SK-N-SH (cell line): ENCODE results near the gene ZNF391. TPM values are rescaled to one million over a fixed set of nuclear protein-coding genes. Genes with fewer than 3 reads are reported as not detected.

ENCODE experiments used
- CTCF ChIA-PET: fragments of 300-600, 350-600 bp; formaldehyde crosslinking; extraction: SDS; loops from one replicate; lab custom pipeline; 2021; lab: Yijun Ruan, JAX
- POLR2A ChIA-PET: fragments of 350-600 bp; sonication (Branson Sonifier 250); formaldehyde crosslinking; extraction: SDS; loops from one replicate; lab custom pipeline; 2020; ENCODE audit warnings: antibody characterized with exemption, inconsistent platforms; lab: Yijun Ruan, JAX
- DNase-seq: peaks from one replicate; pipeline ENCODE4 v3.0.0; 2012
- H2AFZ ChIP-seq: fragments of 200-600 bp; sonication (generic); 2 replicates; pipeline ENCODE4 v1.8.1; 2016; ENCODE audit warnings: antibody characterized with exemption, mild to moderate bottlenecking, low read depth
- H3F3A ChIP-seq: fragments of 200-600 bp; sonication (generic); replicated peaks from 2 replicates; pipeline ENCODE3; 2016; ENCODE audit warnings: antibody characterized with exemption, mild to moderate bottlenecking; ENCODE audit not compliant: insufficient read depth
- H3K27ac ChIP-seq, 2 experiments: fragments of 200-500 bp in 1 of 2; fragments of 200-600 bp in 1 of 2; sonication (Bioruptor generic) in 1 of 2; sonication (generic), shearing (Covaris generic) in 1 of 2; 2 replicates each; pipeline versions ENCODE4 v1.5.1 to v1.6.1; 2014 to 2016; ENCODE audit warnings: low read depth in 2 of 2, inconsistent platforms in 1 of 2, low read length in 1 of 2, mild to moderate bottlenecking in 1 of 2, mixed read lengths in 1 of 2
- H3K27me3 ChIP-seq: fragments of 200-600 bp; sonication (generic), shearing (Covaris generic); 2 replicates; pipeline ENCODE4 v1.6.1; 2016; ENCODE audit warnings: mixed run types; ENCODE audit not compliant: insufficient read depth
- H3K36me3 ChIP-seq, 2 experiments: fragments of 200-500 bp in 1 of 2; fragments of 200-600 bp in 1 of 2; sonication (Bioruptor generic) in 1 of 2; sonication (generic) in 1 of 2; replicated peaks in 1 of 2; 2 replicates each; pipeline versions ENCODE3 to v1.5.1; 2014 to 2016; ENCODE audit warnings: low read length in 1 of 2, mild to moderate bottlenecking in 1 of 2; ENCODE audit not compliant: insufficient read depth in 2 of 2, control insufficient read depth in 1 of 2
- H3K4me1 ChIP-seq, 2 experiments: fragments of 200-500 bp in 1 of 2; fragments of 200-600 bp in 1 of 2; sonication (Bioruptor generic) in 1 of 2; sonication (generic), shearing (Covaris generic) in 1 of 2; 2 replicates each; pipeline versions ENCODE4 v1.5.1 to v1.6.1; 2014 to 2016; ENCODE audit warnings: low read depth in 1 of 2, low read length in 1 of 2, mixed run types in 1 of 2; ENCODE audit not compliant: insufficient read depth in 2 of 2, control insufficient read depth in 1 of 2
- H3K4me2 ChIP-seq: fragments of 200-600 bp; sonication (generic), shearing (Covaris generic); 2 replicates; pipeline ENCODE4 v1.6.1; 2017; ENCODE audit warnings: mixed run types
- H3K4me3 ChIP-seq, 2 experiments: fragments of 200-500 bp in 1 of 2; fragments of 200-600 bp in 1 of 2; sonication (Bioruptor generic) in 1 of 2; sonication (generic), shearing (Covaris generic) in 1 of 2; 2 replicates each; pipeline versions ENCODE4 v1.5.1 to v1.8.1; 2014 to 2016; ENCODE audit warnings: low read depth in 2 of 2, inconsistent platforms in 1 of 2, low read length in 1 of 2, mild to moderate bottlenecking in 1 of 2, mixed read lengths in 1 of 2, moderate library complexity in 1 of 2
- H3K79me2 ChIP-seq: fragments of 200-600 bp; sonication (generic); 2 replicates; pipeline ENCODE4 v1.8.1; 2017; ENCODE audit warnings: mild to moderate bottlenecking; ENCODE audit not compliant: insufficient read depth
- H3K9ac ChIP-seq: fragments of 200-600 bp; sonication (generic); 2 replicates; pipeline ENCODE4 v1.6.1; 2017; ENCODE audit warnings: mixed run types
- H3K9me2 ChIP-seq: fragments of 200-600 bp; sonication (generic); 2 replicates; pipeline ENCODE4 v1.6.1; 2017; ENCODE audit warnings: mixed run types
- H3K9me3 ChIP-seq: fragments of 200-600 bp; sonication (generic); 2 replicates; pipeline ENCODE4 v1.6.1; 2017; ENCODE audit warnings: mixed run types, mild to moderate bottlenecking, moderate library complexity
- H4K20me1 ChIP-seq: fragments of 200-600 bp; sonication (generic); 2 replicates; pipeline ENCODE4 v1.6.1; 2017; ENCODE audit warnings: mild to moderate bottlenecking, mixed run types; ENCODE audit not compliant: insufficient read depth
- ELF1 ChIP-seq: IDR thresholded peaks from 2 replicates; pipeline ENCODE4 v1.4.0; 2012
- EP300 ChIP-seq, 2 experiments: IDR thresholded peaks; 2 replicates each; pipeline versions ENCODE4 v1.4.0 to v1.6.1; 2012; ENCODE audit warnings: borderline replicate concordance in 1 of 2, low read depth in 1 of 2, low read length in 1 of 2
- FOSL2 ChIP-seq: IDR thresholded peaks from 2 replicates; pipeline ENCODE4 v1.4.0; 2012; ENCODE audit warnings: low read depth, mild to moderate bottlenecking, moderate library complexity, borderline replicate concordance
- FOXM1 ChIP-seq: IDR thresholded peaks from 2 replicates; pipeline ENCODE4 v1.4.0; 2012; ENCODE audit warnings: low read depth, mild to moderate bottlenecking
- GABPA ChIP-seq: IDR thresholded peaks from 2 replicates; pipeline ENCODE4 v1.4.0; 2012; ENCODE audit warnings: low read depth, mild to moderate bottlenecking
- GATA2 ChIP-seq: sonication (generic); formaldehyde crosslinking; IDR thresholded peaks from 2 replicates; pipeline ENCODE4 v1.5.0; 2020; ENCODE audit warnings: mild to moderate bottlenecking, missing genetic modification reagents
- NFIC ChIP-seq: IDR thresholded peaks from 2 replicates; pipeline ENCODE4 v1.4.0; 2012; ENCODE audit warnings: borderline replicate concordance
- POLR2AphosphoS5 ChIP-seq: IDR thresholded peaks from 2 replicates; pipeline ENCODE4 v1.6.1; 2012; ENCODE audit warnings: low read depth, low read length
- RAD21 ChIP-seq: IDR thresholded peaks from 2 replicates; pipeline ENCODE4 v1.6.1; 2012; ENCODE audit warnings: mild to moderate bottlenecking, low read length
- RCOR1 ChIP-seq: fragments of 150-350 bp; IDR thresholded peaks from 2 replicates; pipeline ENCODE4 v1.6.1; 2017; ENCODE audit warnings: antibody characterized with exemption, low read length
- RFX5 ChIP-seq: IDR thresholded peaks from 2 replicates; pipeline ENCODE4 v1.6.1; 2012; ENCODE audit warnings: mild to moderate bottlenecking, improper control_type of control experiment, low read length
- RXRA ChIP-seq: IDR thresholded peaks from 2 replicates; pipeline ENCODE4 v1.4.0; 2012; ENCODE audit warnings: low read depth, mild to moderate bottlenecking, borderline replicate concordance
- SMC3 ChIP-seq: IDR thresholded peaks from 2 replicates; pipeline ENCODE4 v1.6.1; 2012; ENCODE audit warnings: low read depth, low read length, improper control_type of control experiment
- TAF1 ChIP-seq: IDR thresholded peaks from 2 replicates; pipeline ENCODE4 v1.6.1; 2012; ENCODE audit warnings: low read depth, mild to moderate bottlenecking, low read length, moderate library complexity, borderline replicate concordance
- TCF12 ChIP-seq: IDR thresholded peaks from 2 replicates; pipeline ENCODE4 v1.4.0; 2012
- WGBS: methylation state at CpG from one replicate; pipeline ENCODE4 v1.1.6; 2017; ENCODE audit warnings: low lambda C conversion rate; 5-methylcytosine and 5-hydroxymethylcytosine counted together
- polyA plus RNA-seq, 3 experiments: library from polyadenylated mRNA; depleted of rRNA; stranded (reverse); fragments of >200 nt; gene quantifications; 2 replicates each; pipeline ENCODE4 v1.2.3, GENCODE V29; 2012
- TF ChIP-seq, protein P1 (sequence below): fragments of 150-350 bp; IDR thresholded peaks from 2 replicates; pipeline ENCODE4 v1.6.1; 2016; ENCODE audit warnings: mild to moderate bottlenecking, low read depth, low read length
- TF ChIP-seq, protein P2 (sequence below): fragments of 200-600 bp; sonication (generic); IDR thresholded peaks from 2 replicates; pipeline ENCODE4 v1.6.1; 2017; ENCODE audit warnings: antibody characterized with exemption, mild to moderate bottlenecking, moderate library complexity
- TF ChIP-seq, protein P3 (sequence below): IDR thresholded peaks from 2 replicates; pipeline ENCODE4 v1.6.1; 2012; ENCODE audit warnings: mild to moderate bottlenecking, low read depth, low read length, moderate library complexity

Gene ZNF391
- polyA plus RNA-seq, 1 of the 3 experiments (the other 2 are of a cell fraction), result 0.77 TPM

DNA sequence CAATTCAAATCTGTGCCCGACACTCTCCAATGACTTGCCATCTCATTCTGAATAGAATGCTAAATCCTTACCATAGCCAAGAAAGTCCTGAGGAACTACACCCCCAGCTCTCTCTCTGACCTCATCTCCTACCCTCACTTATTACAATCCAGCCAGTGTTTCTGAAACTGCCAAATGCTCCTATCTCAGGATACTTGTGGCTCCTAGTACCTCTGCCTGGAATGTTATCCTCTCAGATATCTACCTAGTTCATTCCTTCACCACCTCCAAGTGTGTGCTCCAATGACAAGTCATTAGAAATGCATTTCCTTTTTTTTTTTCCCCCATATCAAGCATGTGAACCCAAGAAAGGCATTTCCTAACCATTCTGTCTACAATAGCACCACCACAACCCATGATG is 59.9 kb downstream of the ZNF391 start:
- peaks cover 33 to 47% of the 10 kb centered on the region in 2 experiments for H3K36me3 ChIP-seq
- no peaks in the 10 kb centered on the region for H3K9me2 ChIP-seq
- no peaks in the 10 kb centered on the region for H3K79me2 ChIP-seq
- no peak overlapping the region for H3K27ac ChIP-seq
- WGBS, result 91% methylated on average over 1 of the region's 1 CpG
- H3K27me3 ChIP-seq, result no peaks in the 10 kb centered on the region
- ChIA-PET POLR2A (no interaction called here), CTCF (no interaction called here)
- no peak overlapping the region for H2AFZ ChIP-seq
- DNase-seq, result no peak
- no peak overlapping the region for H3K9ac ChIP-seq
- no peaks in the 10 kb centered on the region for H3K4me1 ChIP-seq
- H3K4me3 ChIP-seq, result no peak overlapping the region
- TF ChIP-seq POLR2AphosphoS5, result no peak
- no peak for TF ChIP-seq RAD21
- TF ChIP-seq, protein P1, sequence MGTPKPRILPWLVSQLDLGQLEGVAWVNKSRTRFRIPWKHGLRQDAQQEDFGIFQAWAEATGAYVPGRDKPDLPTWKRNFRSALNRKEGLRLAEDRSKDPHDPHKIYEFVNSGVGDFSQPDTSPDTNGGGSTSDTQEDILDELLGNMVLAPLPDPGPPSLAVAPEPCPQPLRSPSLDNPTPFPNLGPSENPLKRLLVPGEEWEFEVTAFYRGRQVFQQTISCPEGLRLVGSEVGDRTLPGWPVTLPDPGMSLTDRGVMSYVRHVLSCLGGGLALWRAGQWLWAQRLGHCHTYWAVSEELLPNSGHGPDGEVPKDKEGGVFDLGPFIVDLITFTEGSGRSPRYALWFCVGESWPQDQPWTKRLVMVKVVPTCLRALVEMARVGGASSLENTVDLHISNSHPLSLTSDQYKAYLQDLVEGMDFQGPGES, result no peak
- TF ChIP-seq GABPA, result no peak
- TF ChIP-seq SMC3, result no peak
- TF ChIP-seq, protein P2, sequence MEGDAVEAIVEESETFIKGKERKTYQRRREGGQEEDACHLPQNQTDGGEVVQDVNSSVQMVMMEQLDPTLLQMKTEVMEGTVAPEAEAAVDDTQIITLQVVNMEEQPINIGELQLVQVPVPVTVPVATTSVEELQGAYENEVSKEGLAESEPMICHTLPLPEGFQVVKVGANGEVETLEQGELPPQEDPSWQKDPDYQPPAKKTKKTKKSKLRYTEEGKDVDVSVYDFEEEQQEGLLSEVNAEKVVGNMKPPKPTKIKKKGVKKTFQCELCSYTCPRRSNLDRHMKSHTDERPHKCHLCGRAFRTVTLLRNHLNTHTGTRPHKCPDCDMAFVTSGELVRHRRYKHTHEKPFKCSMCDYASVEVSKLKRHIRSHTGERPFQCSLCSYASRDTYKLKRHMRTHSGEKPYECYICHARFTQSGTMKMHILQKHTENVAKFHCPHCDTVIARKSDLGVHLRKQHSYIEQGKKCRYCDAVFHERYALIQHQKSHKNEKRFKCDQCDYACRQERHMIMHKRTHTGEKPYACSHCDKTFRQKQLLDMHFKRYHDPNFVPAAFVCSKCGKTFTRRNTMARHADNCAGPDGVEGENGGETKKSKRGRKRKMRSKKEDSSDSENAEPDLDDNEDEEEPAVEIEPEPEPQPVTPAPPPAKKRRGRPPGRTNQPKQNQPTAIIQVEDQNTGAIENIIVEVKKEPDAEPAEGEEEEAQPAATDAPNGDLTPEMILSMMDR, result no peak
- TF ChIP-seq RXRA, result no peak
- TF ChIP-seq TAF1, result no peak
- no peak for TF ChIP-seq NFIC
- no peak for TF ChIP-seq RCOR1
- TF ChIP-seq TCF12, result no peak
- no peak for TF ChIP-seq EP300 (IDR thresholded peaks at IDR 0.05; ENCODE audit: borderline replicate concordance in 1 of 2, low read depth in 1 of 2, low read length in 1 of 2)
- TF ChIP-seq ELF1, result no peak
- TF ChIP-seq GATA2, result no peak
- no peak for TF ChIP-seq FOSL2
- TF ChIP-seq, protein P3, sequence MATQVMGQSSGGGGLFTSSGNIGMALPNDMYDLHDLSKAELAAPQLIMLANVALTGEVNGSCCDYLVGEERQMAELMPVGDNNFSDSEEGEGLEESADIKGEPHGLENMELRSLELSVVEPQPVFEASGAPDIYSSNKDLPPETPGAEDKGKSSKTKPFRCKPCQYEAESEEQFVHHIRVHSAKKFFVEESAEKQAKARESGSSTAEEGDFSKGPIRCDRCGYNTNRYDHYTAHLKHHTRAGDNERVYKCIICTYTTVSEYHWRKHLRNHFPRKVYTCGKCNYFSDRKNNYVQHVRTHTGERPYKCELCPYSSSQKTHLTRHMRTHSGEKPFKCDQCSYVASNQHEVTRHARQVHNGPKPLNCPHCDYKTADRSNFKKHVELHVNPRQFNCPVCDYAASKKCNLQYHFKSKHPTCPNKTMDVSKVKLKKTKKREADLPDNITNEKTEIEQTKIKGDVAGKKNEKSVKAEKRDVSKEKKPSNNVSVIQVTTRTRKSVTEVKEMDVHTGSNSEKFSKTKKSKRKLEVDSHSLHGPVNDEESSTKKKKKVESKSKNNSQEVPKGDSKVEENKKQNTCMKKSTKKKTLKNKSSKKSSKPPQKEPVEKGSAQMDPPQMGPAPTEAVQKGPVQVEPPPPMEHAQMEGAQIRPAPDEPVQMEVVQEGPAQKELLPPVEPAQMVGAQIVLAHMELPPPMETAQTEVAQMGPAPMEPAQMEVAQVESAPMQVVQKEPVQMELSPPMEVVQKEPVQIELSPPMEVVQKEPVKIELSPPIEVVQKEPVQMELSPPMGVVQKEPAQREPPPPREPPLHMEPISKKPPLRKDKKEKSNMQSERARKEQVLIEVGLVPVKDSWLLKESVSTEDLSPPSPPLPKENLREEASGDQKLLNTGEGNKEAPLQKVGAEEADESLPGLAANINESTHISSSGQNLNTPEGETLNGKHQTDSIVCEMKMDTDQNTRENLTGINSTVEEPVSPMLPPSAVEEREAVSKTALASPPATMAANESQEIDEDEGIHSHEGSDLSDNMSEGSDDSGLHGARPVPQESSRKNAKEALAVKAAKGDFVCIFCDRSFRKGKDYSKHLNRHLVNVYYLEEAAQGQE, result no peak
- TF ChIP-seq FOXM1, result no peak
- TF ChIP-seq RFX5, result no peak
- no peaks in the 10 kb centered on the region for H3F3A ChIP-seq
- H4K20me1 ChIP-seq, result no peaks in the 10 kb centered on the region
- H3K4me2 ChIP-seq, result no peak overlapping the region
- H3K9me3 ChIP-seq, result peaks cover 39% of the 10 kb centered on the region
